ENCODE results near the gene NLK. TPM values are rescaled to one million over a fixed set of nuclear protein-coding genes. Genes with fewer than 3 reads are reported as not detected.

Gene NLK
- total and polyA plus RNA-seq, 2 donors (not counting 1 experiment from before 2014, with no cell fraction given) = 14.4 to 16.1 TPM

GRCh38 chr17:28113269-28113668 lies 70.8 kb downstream of the NLK start:
- H3K4me1 ChIP-seq (ENCODE audit: control insufficient read depth, extremely low read depth, insufficient read depth, low read length) = peaks cover 8% of the 10 kb centered on the region
- no peaks in the 10 kb centered on the region for H3K36me3 ChIP-seq (ENCODE audit: control insufficient read depth, insufficient read depth, low read length)
- H4K20me1 ChIP-seq (ENCODE audit: control insufficient read depth, extremely low read depth, insufficient read depth, low read length) = no peaks in the 10 kb centered on the region
- no peak overlapping the region for H3K4me3 ChIP-seq (replicated peaks in 1 of 4; ENCODE audit: control extremely low read depth in 1 of 4, insufficient read depth in 1 of 4, low read depth in 3 of 4, low read length in 4 of 4)
- no peak overlapping the region for H3K27ac ChIP-seq (ENCODE audit: insufficient read depth, low read length)
- no peaks in the 10 kb centered on the region for H3K9me3 ChIP-seq (ENCODE audit: control insufficient read depth, insufficient read depth, low read depth, low read length)
- H2AFZ ChIP-seq (ENCODE audit: low read length) = no peak overlapping the region
- H3K79me2 ChIP-seq (ENCODE audit: control insufficient read depth, insufficient read depth, low read length) = no peaks in the 10 kb centered on the region
- H3K4me2 ChIP-seq (ENCODE audit: extremely low read depth, insufficient read depth, low read length) = no peak overlapping the region
- H3K27me3 ChIP-seq (ENCODE audit: control insufficient read depth, insufficient read depth, low read length) = no peaks in the 10 kb centered on the region
- H3K9ac ChIP-seq (ENCODE audit: insufficient read depth, low read length) = no peak overlapping the region
- TF ChIP-seq EZH2 (IDR thresholded peaks at IDR 0.05; ENCODE audit: low read length, missing control alignments) (no peak), CTCF (conservative IDR thresholded peaks at IDR 0.05 in 1 of 2, IDR thresholded peaks at IDR 0.05 in 1 of 2; ENCODE audit: low read depth in 1 of 2, low read length in 2 of 2) (no peak)
- no peak for DNase-seq (ENCODE audit: low read depth in 2 of 2)

- Histone ChIP-seq H3K27me3 (ENCODE audit: control insufficient read depth, insufficient read depth, low read length) (no peaks in the 10 kb centered on the region), H3K4me1 (ENCODE audit: control insufficient read depth, extremely low read depth, insufficient read depth, low read length) (peaks cover 8% of the 10 kb centered on the region), H3K27ac (ENCODE audit: insufficient read depth, low read length) (no peak overlapping the region), H3K9ac (ENCODE audit: insufficient read depth, low read length) (no peak overlapping the region), H3K4me2 (ENCODE audit: extremely low read depth, insufficient read depth, low read length) (no peak overlapping the region), H3K9me3 (ENCODE audit: control insufficient read depth, insufficient read depth, low read depth, low read length) (no peaks in the 10 kb centered on the region), H3K79me2 (ENCODE audit: control insufficient read depth, insufficient read depth, low read length) (no peaks in the 10 kb centered on the region), H2AFZ (ENCODE audit: low read length) (no peak overlapping the region), H3K4me3 (replicated peaks in 1 of 4; ENCODE audit: control extremely low read depth in 1 of 4, insufficient read depth in 1 of 4, low read depth in 3 of 4, low read length in 4 of 4) (no peak overlapping the region), H3K36me3 (ENCODE audit: control insufficient read depth, insufficient read depth, low read length) (no peaks in the 10 kb centered on the region), H4K20me1 (ENCODE audit: control insufficient read depth, extremely low read depth, insufficient read depth, low read length) (no peaks in the 10 kb centered on the region)
- no peak for DNase-seq (ENCODE audit: low read depth in 2 of 2)
- no peak for TF ChIP-seq EZH2 (IDR thresholded peaks at IDR 0.05; ENCODE audit: low read length, missing control alignments)
- TF ChIP-seq CTCF (conservative IDR thresholded peaks at IDR 0.05 in 1 of 2, IDR thresholded peaks at IDR 0.05 in 1 of 2; ENCODE audit: low read depth in 1 of 2, low read length in 2 of 2) = no peak
Measured at GRCh38 chr17:28115046-28115445, 72.6 kb downstream of the NLK start.

DNA sequence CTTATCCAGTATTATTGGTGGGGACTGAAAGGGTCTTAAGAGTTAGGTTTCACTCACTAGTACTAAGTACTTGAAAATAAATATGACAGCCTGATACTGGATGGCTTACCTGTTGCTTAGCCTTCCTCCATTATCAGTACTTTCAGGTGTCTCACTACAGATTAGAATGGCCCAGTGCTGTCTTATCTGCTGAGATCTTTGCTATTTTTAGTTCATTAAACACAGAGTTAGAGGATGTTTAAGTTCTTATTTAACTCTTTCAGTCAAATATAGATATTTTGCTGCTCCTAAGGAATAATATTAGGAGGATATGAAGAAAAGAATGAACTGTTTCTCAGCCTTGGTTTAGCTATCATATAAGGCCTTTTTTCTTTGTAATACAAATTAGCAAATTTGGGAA lies 74.8 kb downstream of the NLK start:
- Histone ChIP-seq H3K4me3 (replicated peaks in 1 of 4; ENCODE audit: control extremely low read depth in 1 of 4, insufficient read depth in 1 of 4, low read depth in 3 of 4, low read length in 4 of 4) (no peak overlapping the region), H3K9me3 (ENCODE audit: control insufficient read depth, insufficient read depth, low read depth, low read length) (no peaks in the 10 kb centered on the region), H3K4me2 (ENCODE audit: extremely low read depth, insufficient read depth, low read length) (no peak overlapping the region), H3K9ac (ENCODE audit: insufficient read depth, low read length) (no peak overlapping the region), H4K20me1 (ENCODE audit: control insufficient read depth, extremely low read depth, insufficient read depth, low read length) (no peaks in the 10 kb centered on the region), H3K27ac (ENCODE audit: insufficient read depth, low read length) (no peak overlapping the region), H2AFZ (ENCODE audit: low read length) (no peak overlapping the region), H3K36me3 (ENCODE audit: control insufficient read depth, insufficient read depth, low read length) (no peaks in the 10 kb centered on the region), H3K4me1 (ENCODE audit: control insufficient read depth, extremely low read depth, insufficient read depth, low read length) (peaks cover 5% of the 10 kb centered on the region), H3K27me3 (ENCODE audit: control insufficient read depth, insufficient read depth, low read length) (no peaks in the 10 kb centered on the region), H3K79me2 (ENCODE audit: control insufficient read depth, insufficient read depth, low read length) (no peaks in the 10 kb centered on the region)
- DNase-seq (ENCODE audit: low read depth in 2 of 2) = no peak
- TF ChIP-seq CTCF (conservative IDR thresholded peaks at IDR 0.05 in 1 of 2, IDR thresholded peaks at IDR 0.05 in 1 of 2; ENCODE audit: low read depth in 1 of 2, low read length in 2 of 2) (no peak), EZH2 (IDR thresholded peaks at IDR 0.05; ENCODE audit: low read length, missing control alignments) (no peak)

Data from fibroblast of lung (primary cell).